Mucosa of gallbladder (tissue), 1 donor: ENCODE measurements around the gene UXS1. TPM values are rescaled to one million over a fixed set of nuclear protein-coding genes. Genes with fewer than 3 reads are reported as not detected.
A peak's percentile ranks its signal among the peaks of the same experiment; 100 is the strongest.

ENCODE experiments used
- DNase-seq: peaks from one replicate; pipeline ENCODE4 v3.0.0-alpha.2; 2020; ENCODE audit warnings: low spot score
- total RNA-seq: library from RNA; stranded (reverse); gene quantifications from one replicate; pipeline ENCODE4 v1.2.1, GENCODE V29; 2021
- donor health status: DM: no; HTN: no; CAD: no.

UXS1 gene
- total RNA-seq, 1 donor from 2014 or later: 45.8 TPM

DNA sequence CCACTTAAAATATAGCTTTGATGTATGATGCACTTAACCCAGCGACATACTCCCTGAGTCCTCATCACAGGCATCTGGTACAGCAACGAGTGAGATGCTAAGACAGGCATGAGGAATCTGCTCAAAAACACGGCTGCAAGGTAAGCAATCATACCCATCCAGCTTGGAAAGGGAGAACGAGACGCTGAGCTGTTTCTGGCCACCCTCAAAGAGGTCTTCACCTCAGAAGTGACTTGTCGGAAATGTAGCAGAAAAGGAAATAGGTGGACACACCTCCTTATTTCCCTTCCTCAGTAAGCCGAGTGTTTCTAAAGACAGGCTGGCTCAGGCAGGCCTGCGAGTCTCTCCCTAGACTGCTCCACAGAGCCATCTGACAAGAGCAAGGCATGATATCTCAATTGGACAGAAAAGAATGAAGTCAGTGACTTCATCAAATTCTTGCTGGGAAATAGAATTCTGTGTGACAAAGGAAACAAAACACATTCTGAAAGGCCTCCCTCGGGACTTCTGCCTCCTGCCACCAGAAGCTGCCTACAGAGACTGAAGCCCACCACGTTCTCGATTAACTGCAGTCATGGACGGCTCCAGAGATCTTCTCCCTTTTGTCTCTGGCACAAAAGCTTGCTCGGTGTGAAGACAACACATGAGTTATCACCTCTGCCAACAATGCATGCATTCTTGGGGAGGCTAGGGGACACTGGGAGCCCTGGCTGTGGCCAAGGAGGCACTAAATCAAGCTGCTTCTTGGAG is 84.3 kb downstream of the UXS1 start:
- no peak for DNase-seq

DNA sequence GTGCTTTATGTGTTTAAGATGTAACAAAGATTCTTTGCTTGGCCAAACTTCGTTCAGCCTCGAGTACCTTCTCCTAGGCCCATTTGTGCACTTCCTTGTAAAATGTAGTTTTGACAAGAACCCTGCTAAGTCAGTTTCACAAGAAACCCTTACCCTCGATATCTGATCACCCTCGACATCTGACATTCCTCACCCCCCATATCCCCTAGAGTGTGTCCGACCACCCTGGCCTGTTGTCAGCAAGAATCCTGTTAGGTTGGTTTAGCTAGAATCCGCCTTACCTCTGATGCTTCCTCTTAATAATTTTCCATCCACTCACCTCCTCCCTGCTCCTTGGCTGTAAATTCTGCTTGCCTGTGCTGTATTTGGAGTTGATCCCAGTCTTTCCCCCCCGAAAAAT is 85.3 kb downstream of the UXS1 start:
- DNase-seq: no peak

DNA sequence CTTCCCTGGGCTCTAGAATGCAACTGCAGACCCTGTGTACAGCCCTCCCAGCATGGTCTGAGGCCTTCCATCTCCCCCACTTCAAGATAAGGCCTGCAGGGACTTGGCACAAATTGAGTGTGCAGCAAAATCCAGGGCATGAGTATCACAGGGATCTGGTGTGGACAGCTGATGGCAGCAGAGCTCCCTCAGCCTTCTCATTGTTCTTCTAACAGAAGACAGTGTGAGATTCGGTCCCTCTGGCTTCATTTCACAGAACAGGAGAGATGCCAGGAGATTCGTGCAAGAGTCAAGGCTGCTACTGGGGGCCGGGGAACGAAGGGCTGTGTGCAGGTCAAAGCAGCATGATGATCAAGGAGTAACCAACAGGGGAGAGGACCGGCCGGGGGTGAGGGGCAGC is 85.8 kb downstream of the UXS1 start:
- DNase-seq: no peak

DNA sequence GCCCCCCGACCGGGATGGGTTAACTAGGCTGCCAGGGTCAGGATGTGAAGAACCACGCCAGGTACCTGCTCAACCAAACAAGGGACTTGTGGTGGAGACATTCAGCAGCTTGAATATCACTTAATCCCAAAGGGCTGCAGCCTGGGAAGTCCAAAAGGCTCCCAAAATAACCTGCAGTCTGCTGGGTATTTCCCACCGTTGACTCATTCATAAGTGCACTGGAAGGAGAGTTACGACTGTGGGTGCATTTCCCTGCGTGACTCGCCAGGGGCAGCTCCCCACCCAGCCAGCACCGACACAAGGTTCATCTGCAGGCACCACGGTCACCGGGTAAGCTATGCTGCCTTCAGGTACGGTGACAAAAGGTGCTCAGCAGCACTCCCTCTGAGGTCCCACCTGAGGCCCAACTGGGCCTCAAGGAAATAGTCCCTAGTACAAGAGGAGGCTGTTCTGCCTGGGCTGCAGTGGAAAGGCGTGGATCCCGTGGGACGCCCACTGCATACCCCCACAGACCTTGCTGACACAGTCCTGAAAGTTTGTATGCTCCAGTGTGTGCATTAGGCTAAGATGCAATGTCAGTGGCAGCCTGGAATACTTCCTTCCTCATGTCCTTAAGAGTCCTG is 86.5 kb downstream of the UXS1 start:
- DNase-seq: no peak

DNA sequence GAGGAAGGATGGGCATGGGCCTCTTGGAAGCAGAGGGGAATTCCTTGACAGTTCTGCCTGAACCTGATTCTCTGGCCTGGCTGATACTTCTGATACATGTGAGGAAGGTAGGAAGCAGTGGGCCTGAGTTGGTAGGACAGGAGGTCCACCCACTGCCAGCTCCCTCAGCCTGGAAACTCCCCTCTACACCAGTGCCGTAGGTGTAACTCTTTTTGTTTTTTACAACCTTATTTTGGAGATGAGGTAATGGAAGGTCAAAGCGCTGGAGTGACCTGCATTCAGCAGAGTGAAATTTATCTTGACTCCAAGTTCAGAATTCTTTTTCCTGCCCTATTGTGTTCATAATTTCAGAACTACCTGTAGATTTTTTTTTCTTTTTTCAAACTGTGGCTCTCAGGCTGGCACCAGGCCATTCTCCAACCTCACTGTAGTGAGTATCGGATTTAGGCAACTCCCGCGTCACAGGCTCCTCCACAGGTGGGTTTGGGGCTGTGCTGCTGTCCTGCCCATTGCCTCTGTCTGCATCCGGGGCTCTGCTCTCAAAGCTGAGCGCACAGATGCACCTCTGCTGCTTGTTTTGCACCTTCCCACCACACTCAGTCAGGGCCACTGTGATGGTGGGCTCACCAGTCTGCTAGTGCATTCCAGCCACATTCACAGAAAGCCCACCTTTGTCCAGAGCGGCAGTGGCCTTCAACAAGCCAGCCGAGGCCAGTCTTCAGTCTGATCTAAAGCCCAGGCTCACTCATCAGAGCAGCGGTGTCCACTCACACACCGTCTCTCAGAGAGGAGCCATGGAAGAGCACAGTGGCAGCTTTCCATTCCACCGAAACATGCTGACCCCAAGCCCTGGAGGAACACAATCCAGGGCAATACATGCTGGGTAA is 87.2 kb downstream of the UXS1 start:
- DNase-seq: no peak

DNA sequence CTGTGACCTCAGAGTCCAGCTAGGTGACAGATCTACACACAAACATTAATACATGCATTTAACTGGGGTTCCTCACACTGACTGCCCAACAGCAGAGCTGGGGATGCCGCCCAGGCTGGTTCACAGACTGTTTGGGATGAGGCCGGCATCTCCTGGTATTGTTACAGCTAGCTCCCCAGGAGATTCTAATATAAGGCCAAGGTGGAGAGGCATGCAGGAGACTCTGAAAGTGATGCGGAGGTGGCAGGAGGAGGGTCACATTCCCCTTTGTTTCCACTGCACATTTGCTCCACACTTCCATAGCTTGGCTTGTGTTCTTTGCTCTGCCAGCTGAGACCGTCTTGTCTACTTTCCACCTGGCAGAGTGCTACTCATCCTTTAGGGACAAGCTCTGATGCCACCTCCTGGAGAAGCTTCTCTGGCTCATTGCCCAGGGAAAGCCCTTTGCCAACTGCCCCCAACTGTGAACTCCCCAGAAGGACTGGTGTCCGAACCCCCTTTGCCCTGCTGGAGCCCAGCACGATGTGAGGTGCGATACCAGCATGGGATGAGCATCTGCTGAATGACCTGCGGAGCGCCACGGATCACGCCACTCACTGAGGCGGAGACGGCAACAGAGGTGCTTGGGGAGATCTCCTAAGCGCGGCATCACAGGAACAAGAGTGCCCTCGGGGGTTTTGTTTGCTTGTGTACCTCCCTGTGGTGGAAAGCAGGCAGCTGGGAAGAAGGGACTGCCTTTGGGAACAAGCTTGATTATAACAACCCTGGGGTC is 88.8 kb downstream of the UXS1 start:
- no peak for DNase-seq

DNA sequence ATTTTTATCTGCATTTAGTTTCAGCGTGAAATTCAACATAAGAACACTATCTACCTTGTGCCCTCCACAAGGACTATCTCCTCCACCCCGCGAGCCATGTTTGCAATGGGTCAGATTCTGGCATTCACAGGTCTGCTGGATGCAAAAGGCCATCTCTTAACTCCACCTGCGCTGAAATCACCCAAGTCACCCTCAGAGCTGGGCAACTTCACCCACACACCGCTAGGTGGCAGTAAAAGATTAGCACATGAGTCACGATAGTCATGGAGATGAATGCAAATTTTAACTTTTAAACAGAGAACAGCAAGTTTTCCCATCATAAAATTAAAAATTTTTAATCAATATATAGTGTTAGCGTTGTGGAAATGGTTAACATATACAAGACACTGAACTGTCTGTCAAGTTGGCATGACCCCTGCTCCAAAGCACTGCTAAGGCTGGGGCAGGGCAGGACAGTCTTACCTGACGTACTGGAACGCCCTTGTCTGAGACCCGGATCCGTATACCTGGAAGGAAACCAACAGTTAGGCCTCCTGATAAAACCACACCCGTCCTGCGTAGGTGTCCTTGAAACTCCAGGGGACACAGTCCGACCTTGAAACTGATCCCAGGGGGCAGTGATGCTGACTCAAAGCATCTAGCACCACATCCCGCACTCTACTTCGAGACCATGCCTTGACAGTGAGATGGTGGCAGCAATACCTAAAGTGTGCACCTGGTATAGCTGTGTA is 89.6 kb downstream of the UXS1 start:
- peak; percentile 52 for DNase-seq

DNA sequence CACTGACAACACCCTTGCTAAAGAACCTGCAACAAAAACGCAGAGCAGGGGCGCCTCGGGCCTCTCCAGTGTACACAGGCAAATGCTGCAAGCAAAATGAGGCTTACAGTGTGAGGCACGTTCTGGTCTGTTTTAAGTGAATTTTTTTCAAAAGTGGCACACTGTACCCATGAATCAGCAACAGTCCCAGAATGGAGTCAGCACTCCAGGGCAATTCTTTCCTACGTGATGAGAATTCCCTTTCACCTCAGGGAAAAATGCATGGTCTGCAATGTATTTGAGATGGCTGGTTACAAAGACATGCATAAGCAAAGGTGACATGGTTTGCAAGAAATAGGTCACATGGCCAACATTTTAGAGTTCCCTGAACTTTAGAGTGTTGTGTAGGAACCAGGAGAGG is 94.4 kb downstream of the UXS1 start:
- DNase-seq: no peak

DNA sequence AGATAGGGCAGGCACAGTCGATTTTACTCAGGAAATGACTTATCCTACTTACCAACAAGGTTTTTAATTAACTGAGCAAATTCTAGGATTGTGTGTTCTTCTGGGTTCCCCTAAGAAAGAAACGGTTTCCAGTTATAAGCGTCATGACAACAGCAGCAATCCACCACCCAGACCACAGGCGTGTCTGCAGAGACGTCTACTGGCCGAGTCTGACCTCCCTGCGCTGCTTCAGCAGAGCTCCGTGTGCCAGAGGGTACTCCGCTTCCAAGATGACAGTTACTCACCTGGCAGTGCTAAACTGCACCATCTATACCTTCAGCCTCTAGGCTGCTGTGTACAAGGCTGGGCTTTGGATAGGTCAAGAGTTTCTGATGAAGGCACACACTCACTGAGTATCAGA is 95.4 kb downstream of the UXS1 start:
- DNase-seq: no peak

DNA sequence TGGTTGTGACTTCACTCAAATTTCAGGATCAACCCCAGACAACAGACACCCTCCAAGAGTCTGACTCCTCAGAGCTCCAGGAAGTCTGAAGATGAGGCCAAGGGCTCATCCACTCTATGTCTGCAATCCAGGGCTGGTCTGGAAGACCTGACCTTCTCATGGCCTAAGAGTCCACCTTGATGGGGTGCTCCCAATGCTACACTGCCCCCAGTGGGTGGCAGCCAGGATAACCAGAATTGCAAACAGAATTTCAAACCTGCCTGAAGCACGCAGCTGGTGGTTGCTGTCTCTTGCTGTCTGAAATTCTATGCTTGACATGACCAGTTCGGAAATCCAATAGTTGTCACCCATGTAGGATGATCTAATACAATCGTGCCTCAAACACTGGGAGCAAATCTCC is 96.0 kb downstream of the UXS1 start:
- no peak for DNase-seq

DNA sequence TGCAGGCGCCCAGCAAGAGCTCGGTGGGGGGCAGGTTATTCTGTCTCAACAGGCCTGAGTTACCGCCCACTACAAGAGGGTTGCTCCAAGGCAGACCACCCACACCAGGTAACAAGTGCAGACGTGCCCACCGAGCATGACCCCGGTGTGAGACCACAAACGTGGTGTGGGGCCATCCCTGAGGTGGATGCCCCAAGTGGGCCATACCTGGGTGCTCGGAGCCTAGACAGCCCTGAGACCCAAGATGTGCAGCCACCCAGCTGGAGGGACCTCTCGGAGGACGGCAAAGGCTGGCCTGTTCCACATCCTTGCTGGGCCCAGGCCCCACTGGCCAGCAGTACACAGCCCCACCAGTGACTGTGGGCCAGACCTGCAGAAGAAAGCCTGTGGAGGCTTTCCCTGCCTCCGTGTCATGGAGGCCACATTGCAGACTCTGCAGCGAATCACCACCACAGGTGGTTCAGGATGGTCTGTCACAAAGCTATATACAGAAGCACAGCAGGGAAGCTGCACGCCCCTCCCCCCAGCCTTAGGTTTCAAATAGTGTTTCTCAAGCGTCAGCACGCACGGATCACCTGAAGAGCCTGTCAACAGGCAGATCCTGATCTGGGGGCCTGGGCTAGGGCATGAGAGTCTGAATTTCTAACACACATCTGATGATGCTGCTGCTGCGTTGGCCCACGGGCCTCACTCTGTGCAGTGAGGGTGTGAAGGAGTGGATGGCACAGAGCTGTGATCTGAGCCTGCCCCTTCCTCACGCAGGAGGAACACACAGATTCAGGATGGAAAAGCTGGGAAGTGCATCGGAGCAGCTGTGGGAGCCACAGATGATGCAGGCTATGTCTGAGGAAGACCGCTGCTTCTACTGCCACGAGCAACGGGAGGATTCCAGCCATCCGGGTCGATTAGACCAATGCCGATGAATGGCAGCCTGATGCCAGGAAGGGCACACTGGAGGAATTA is 96.8 kb downstream of the UXS1 start:
- no peak for DNase-seq

DNA sequence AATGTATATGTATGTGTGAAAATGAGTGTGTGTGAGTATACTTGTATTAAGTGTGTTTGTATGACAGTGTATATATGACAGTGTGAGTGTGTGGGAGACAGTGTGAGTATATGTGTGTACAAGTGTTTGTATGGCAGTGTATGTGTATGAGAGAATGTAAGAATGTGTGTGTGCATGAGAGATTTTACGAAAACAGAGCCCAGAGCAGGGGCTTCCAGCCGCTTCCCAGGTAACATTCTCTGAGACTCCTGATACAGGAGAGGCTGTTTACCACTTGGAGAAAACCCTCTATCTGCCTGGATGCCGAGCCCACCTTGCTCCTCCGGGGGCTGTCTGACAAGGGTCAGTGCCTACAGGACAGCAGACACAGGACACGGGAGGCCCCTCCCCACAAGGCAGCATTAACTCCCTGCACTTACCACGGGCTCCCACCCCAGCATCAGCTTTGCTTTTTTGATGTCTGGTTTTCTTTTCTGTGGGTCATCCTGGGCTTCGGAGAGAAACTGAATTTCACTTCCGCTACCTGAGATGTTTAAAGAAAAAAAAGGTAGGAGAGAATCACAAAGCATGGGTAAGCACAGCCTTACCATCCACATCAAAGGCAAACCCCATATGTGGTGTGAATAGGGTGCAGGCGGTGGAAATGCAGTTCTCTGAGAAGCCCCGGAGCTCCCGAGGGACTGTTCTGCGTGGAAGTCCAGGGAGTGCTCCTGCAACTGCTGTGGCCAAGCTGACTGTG is 97.6 kb downstream of the UXS1 start:
- DNase-seq: no peak

DNA sequence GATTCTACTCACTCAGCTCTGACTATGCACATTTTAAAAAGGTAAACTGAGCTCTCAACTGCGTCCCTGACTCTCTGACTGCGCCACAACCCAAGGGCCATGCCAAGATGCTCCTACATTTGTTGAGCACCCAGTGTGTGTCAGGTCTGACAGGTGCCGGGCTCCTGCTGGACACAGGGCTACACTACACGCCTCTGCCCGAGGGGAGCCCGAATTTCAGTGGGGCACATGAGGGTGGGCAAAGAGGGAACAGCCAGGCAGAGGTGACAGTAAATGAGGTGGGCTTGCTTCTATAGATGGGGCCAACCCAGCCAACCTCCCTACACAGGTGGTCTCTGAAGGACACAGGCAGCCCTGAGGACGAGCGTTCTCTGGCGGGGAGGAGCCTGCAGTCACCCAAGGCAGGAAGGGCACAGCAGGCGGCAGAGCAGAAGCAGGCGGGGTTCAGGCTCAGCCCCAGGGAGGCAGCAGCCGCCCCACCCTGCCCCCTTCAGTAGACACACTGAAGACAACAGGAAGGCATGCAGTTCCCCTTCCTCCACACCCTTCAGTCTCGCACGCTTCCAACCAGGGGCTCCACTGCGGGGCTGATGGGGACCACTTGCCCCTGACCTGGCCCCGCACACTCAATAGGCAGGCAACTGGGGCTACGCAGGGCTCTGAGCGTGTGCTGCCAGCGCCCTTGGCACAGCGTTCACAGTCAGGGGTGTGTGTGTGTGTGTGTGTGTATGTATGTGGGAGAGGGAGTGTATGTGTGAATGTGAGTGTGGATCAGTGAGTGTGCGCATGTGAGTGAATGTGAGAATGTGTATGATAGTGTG is 98.4 kb downstream of the UXS1 start:
- DNase-seq: peak; percentile 38

DNA sequence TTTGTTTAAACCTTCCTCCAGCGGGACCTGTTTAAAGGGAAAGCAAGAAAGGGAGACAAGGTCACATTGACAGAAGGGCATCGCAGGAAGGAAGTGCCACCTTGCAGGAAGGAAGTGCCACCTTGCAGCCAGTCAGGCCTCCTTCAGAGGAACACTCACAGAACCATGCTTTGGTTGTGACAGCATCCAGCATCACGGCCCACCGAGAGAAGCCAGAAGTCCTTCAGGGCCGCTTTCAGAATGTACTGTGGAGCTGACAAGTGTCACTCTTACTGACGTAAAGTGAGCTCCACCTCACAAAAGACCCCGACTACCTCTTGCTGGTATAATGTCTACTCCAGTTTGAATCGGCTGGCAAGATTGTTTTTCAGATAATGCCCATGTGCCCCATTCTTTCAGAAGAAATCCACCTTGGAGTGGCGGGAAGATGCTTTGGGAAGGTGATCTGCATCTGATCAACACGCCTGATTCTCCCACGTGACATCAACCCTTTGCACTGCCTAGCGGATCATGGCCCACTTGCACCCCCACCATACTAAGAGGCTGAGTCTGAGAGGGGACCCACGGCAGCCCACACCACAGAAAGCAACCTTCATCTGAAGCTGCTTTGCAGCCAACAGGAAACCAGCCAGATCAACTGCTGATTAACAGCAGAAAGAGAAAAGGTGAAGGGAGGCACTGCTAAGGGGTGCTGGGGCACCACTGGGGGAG is 99.8 kb downstream of the UXS1 start:
- no peak for DNase-seq

DNA sequence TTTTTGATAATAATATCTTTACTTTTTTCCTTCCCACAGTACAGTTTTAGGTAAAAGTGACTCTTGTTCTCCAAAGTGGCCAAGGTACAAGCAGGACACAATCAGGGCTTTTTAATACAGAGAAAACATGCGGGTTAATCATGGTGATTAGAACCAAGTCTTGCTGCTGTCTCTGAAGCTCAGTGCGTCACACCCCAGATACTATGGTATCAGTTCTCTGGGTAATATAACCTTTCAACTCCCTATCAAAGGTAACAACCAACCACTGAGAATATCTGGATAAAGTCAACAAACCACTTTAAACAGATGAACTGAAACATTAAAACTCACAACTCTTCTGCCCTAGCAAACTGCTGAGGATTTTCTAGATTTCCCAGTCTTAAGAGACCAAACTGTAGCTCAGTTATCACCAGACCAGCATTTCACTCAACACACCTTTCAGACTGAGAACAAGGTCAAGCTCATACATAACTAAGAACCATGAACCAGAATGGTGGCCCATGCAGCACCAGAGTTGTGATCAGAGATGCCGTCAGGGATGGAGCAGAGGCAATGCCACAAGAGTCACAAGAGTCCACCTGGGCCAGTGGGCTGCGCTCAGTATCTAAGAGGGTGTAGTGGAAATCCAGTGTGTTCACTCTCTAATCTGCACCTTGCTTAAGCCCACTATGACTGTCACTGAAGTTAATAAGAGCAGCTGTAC is 103.0 kb downstream of the UXS1 start:
- DNase-seq: no peak

DNA sequence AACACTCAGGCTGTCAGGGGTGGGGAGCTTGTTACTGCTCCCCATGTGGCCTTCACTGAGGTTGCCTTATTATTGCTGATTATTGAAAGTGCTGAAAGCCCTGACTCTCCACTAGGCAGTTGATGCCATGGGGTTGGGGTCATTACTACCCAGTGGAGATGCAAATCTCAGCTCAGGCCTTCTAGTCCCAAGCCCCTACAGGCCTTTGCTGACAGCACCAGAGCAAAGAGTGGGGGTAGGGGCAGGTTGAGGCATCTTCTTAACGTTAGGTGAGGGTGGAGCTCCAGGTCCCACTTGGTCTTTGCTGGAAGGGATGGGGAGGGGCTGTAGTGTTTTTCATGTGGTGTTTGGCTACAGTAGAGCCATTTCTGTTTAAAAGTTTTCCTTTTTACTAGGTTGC is 104.5 kb downstream of the UXS1 start:
- DNase-seq: no peak
